ENCODE data around the gene GKN1. TPM values are rescaled to one million over a fixed set of nuclear protein-coding genes. Genes with fewer than 3 reads are reported as not detected.
A peak's percentile ranks its signal among the peaks of the same experiment; 100 is the strongest.

GKN1 gene
- total RNA-seq, 2 experiments from 2014 or later: not detected

DNA sequence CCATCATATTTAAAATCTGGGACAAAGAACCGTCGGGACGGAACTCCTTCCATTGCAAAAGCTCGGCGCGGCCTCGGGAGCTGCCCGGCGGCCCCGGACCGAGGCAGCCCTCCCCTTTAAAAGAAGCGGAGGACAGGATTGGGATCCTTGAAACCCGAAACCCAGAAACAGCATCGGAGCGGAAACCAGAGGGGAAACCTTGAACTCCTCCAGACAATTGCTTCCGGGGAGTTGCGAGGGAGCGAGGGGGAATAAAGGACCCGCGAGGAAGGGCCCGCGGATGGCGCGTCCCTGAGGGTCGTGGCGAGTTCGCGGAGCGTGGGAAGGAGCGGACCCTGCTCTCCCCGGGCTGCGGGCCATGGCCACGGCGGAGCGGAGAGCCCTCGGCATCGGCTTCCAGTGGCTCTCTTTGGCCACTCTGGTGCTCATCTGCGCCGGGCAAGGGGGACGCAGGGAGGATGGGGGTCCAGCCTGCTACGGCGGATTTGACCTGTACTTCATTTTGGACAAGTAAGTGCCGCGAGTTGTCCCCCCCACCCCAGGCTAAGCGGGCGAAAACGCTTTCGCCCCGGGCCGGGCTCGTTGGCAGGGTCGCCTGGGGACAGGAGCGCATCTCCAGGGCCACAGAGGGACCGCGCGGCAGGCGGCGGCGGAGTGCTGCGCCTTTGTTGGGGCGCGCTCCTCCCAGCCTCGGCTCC lies 38.9 kb downstream of the GKN1 start, which contains the start of gene ANTXR1:
TSS of gene ANTXR1 (plus strand) at position 38 of the 698 bp plus-strand sequence. CDS start at position 359, 321 bp downstream.
- Mint-ChIP-seq H3K9me3 (no peaks in the 10 kb centered on the region), H3K4me1 (ENCODE audit: low read depth) (peaks cover 16% of the 10 kb centered on the region), H3K27me3 (peaks cover 66% of the 10 kb centered on the region), H3K27ac (no peak within 1 kb of the TSS), H3K4me3 (peak within 1 kb of the TSS; percentile 75), H3K36me3 (ENCODE audit: low read depth) (no peaks in the 10 kb centered on the region)
- Histone ChIP-seq H3K4me1 (ENCODE audit: insufficient read depth, low read length) (peaks cover 20% of the 10 kb centered on the region), H3K36me3 (ENCODE audit: insufficient read depth, low read length) (no peaks in the 10 kb centered on the region), H3K4me3 (ENCODE audit: low read length) (peak within 1 kb of the TSS; percentile 64), H3K9me3 (ENCODE audit: control insufficient read depth in 1 of 2, insufficient read depth in 1 of 2, low read length in 2 of 2) (peaks cover 0 to 6% of the 10 kb centered on the region in 2 experiments), H3K27ac (ENCODE audit: low read depth in 1 of 2, low read length in 2 of 2) (no peak within 1 kb of the TSS), H3K27me3 (ENCODE audit: control insufficient read depth in 1 of 2, insufficient read depth in 2 of 2, low read length in 2 of 2) (peaks cover 48 to 56% of the 10 kb centered on the region in 2 experiments)
- intact Hi-C loops (cut with DNase I, micrococcal nuclease): no loop called here
- POLR2A ChIA-PET: no interaction called here
- TF ChIP-seq, protein P1, sequence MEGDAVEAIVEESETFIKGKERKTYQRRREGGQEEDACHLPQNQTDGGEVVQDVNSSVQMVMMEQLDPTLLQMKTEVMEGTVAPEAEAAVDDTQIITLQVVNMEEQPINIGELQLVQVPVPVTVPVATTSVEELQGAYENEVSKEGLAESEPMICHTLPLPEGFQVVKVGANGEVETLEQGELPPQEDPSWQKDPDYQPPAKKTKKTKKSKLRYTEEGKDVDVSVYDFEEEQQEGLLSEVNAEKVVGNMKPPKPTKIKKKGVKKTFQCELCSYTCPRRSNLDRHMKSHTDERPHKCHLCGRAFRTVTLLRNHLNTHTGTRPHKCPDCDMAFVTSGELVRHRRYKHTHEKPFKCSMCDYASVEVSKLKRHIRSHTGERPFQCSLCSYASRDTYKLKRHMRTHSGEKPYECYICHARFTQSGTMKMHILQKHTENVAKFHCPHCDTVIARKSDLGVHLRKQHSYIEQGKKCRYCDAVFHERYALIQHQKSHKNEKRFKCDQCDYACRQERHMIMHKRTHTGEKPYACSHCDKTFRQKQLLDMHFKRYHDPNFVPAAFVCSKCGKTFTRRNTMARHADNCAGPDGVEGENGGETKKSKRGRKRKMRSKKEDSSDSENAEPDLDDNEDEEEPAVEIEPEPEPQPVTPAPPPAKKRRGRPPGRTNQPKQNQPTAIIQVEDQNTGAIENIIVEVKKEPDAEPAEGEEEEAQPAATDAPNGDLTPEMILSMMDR (IDR thresholded peaks at IDR 0.05): peak; percentile 32
- CTCF ChIA-PET: interaction anchor here (0.6 kb wide), 2 partner anchors 20 to 1675 kb away, joined by 3 read pairs; no protein-coding TSS in a partner anchor
- DNase-seq: peak in 7 of 14 experiments; percentile 0 to 30 (median 3)
- ATAC-seq (ENCODE audit: poor library complexity): peak; percentile 48

DNA sequence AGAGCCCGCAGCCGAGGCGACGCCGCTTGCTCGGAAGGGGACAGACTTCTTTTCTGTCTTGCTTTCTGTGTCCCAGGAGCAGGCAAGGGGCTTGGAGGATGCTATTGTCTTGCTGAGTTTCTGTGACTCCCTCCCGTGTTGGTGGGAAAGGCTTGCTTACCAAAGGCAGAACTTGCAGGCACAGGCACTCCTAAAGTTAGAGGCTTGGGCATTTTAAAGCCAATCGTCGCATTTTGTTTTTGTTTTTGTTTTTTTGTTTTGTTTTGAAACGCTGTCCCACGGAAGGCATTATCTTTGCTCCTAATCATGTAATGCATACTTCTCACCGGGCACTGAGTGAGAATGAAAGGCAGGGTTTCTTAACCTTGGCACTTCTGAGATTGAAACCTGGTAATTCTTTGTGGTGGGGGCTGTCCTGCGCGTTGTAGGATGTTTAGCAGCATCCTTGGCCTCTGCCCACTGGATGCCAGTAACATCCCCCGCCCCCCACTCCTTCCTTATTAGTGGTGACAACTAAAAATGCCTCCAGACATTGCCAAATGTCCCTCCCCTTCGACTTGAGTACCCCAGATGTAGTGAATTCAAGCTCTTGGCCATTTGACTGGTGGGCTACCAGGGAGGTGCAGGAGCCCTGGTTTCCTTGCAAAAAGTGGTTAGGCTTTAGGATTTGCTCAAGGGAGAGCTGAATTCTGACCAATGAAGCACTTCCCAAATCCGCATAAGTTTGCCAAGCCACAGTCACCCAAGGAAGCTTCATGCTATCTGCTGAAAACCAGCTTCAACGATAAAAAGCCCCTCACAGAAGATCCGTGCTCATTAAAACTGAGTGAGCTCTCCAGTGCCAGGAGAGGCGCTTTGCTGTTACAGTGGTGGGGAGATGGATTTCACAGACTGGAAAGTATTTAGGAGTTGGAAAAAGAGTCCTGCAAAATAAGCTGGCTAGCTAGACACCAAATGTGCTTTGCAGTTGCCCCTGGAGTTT lies 39.7 kb downstream of the GKN1 start:
- no peaks in the 10 kb centered on the region for H3K36me3 Mint-ChIP-seq (ENCODE audit: low read depth)
- ChIA-PET CTCF (no interaction called here), POLR2A (no interaction called here)
- TF ChIP-seq, protein P1 (IDR thresholded peaks at IDR 0.05): no peak
- peak overlapping the region; percentile 75 for H3K4me3 Mint-ChIP-seq
- Histone ChIP-seq H3K4me1 (ENCODE audit: insufficient read depth, low read length) (peaks cover 20% of the 10 kb centered on the region), H3K9me3 (ENCODE audit: control insufficient read depth in 1 of 2, insufficient read depth in 1 of 2, low read length in 2 of 2) (peaks cover 0 to 6% of the 10 kb centered on the region in 2 experiments), H3K27ac (ENCODE audit: low read depth in 1 of 2, low read length in 2 of 2) (no peak overlapping the region), H3K4me3 (ENCODE audit: low read length) (peak overlapping the region; percentile 64), H3K36me3 (ENCODE audit: insufficient read depth, low read length) (no peaks in the 10 kb centered on the region), H3K27me3 (ENCODE audit: control insufficient read depth in 1 of 2, insufficient read depth in 2 of 2, low read length in 2 of 2) (peaks cover 52 to 60% of the 10 kb centered on the region in 2 experiments)
- DNase-seq: no peak
- H3K4me1 Mint-ChIP-seq (ENCODE audit: low read depth): peaks cover 16% of the 10 kb centered on the region
- H3K27ac Mint-ChIP-seq: no peak overlapping the region
- ATAC-seq (ENCODE audit: poor library complexity): no peak
- H3K27me3 Mint-ChIP-seq: peaks cover 73% of the 10 kb centered on the region
- intact Hi-C loops (cut with DNase I, micrococcal nuclease): no loop called here
- H3K9me3 Mint-ChIP-seq: no peaks in the 10 kb centered on the region

DNA sequence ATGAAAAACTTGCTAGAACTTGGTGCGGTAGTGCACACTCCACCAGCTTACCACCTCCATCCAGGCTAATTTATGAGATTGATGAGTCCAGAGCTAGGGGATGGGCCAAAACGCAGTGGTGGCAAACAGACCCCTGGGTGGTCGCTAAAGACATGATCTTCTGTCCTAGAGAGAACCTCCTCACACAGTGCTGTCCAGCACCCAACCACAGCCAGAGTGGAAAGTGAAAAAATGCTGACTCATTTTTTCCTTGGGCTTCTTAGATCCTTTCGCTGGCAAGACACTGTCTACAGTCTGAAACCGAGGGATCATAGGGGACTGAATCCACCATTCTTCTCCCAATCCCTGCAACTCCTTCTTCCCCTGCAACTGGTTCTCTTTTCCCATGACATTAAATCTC lies 42.6 kb downstream of the GKN1 start:
- no peak overlapping the region for H3K27ac Mint-ChIP-seq
- ATAC-seq (ENCODE audit: poor library complexity): no peak
- H3K27me3 Mint-ChIP-seq: peaks cover 80% of the 10 kb centered on the region
- peaks cover 16% of the 10 kb centered on the region for H3K4me1 Mint-ChIP-seq (ENCODE audit: low read depth)
- intact Hi-C loops (cut with DNase I, micrococcal nuclease): no loop called here
- TF ChIP-seq, protein P1 (IDR thresholded peaks at IDR 0.05): no peak
- no peaks in the 10 kb centered on the region for H3K36me3 Mint-ChIP-seq (ENCODE audit: low read depth)
- peaks cover 53 to 60% of the 10 kb centered on the region in 2 experiments for H3K27me3 ChIP-seq (ENCODE audit: control insufficient read depth in 1 of 2, insufficient read depth in 2 of 2, low read length in 2 of 2)
- POLR2A ChIA-PET: interaction anchor here (0.6 kb wide), 1 partner anchor 224 kb away, joined by 3 read pairs; no protein-coding TSS in a partner anchor
- no peak overlapping the region for H3K27ac ChIP-seq (ENCODE audit: low read depth in 1 of 2, low read length in 2 of 2)
- no peak overlapping the region for H3K4me3 Mint-ChIP-seq
- H3K9me3 ChIP-seq (ENCODE audit: control insufficient read depth in 1 of 2, insufficient read depth in 1 of 2, low read length in 2 of 2): peaks cover 0 to 6% of the 10 kb centered on the region in 2 experiments
- no peaks in the 10 kb centered on the region for H3K36me3 ChIP-seq (ENCODE audit: insufficient read depth, low read length)
- no peaks in the 10 kb centered on the region for H3K9me3 Mint-ChIP-seq
- CTCF ChIA-PET: no interaction called here
- no peak overlapping the region for H3K4me3 ChIP-seq (ENCODE audit: low read length)
- no peak for DNase-seq
- H3K4me1 ChIP-seq (ENCODE audit: insufficient read depth, low read length): peaks cover 20% of the 10 kb centered on the region

Data from CD4-positive, alpha-beta T cell (primary cell).